HG03139 (cell line): ENCODE measurements around the gene PER2.
"Not testable (repeated sequence)": the region's sequence is repeated elsewhere in the genome, so short reads cannot be mapped to it uniquely, and the experiment has no call there.

Experiments
- ATAC-seq: cut with Tn5 transposase; IDR thresholded peaks from one replicate; pipeline ENCODE4 v1.9.1; 2021; ENCODE audit not compliant: unreplicated experiment

The PER2 gene

GRCh38 chr2:238313289-238313990 is 25.0 kb upstream of the PER2 start:
- ATAC-seq: no peak

GRCh38 chr2:238310721-238311120 is 22.3 kb upstream of the PER2 start:
- not testable (repeated sequence) for ATAC-seq

DNA sequence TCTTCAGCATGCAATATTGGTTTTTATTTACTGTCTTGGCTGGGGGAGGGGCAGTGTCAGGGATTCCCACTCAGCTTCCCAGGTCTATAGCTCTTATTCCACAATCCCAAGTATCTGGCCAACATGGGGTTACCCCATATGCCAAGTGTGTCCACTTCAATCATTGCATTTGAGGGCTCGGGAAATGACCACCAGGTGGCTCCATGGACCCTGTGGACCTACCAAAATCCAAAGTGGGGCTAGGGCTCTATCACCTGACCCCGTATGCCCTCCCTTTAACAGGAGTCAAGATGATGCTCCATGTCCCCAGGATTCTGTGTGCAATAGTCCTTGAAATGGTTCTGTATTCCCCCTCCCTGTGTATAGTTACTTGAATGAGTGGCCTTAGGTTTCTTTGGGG is 19.8 kb upstream of the PER2 start:
- no peak for ATAC-seq

DNA sequence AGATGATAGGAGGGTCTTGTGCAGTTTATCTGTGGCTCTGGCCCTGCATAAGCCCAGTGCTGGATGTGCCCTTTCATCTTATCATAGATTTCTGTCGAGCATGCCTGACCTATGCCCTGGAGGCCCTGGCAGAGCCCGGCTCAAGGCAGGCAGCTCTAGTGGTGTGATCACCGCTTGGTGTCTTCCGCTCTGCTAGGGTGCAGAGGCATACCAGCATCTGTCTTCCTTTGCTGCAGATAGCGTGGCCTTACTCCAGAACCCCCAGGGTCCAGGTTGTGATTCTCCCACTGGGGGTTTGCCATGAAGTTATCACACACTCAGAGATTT is 18.2 kb upstream of the PER2 start:
- ATAC-seq: no peak

DNA sequence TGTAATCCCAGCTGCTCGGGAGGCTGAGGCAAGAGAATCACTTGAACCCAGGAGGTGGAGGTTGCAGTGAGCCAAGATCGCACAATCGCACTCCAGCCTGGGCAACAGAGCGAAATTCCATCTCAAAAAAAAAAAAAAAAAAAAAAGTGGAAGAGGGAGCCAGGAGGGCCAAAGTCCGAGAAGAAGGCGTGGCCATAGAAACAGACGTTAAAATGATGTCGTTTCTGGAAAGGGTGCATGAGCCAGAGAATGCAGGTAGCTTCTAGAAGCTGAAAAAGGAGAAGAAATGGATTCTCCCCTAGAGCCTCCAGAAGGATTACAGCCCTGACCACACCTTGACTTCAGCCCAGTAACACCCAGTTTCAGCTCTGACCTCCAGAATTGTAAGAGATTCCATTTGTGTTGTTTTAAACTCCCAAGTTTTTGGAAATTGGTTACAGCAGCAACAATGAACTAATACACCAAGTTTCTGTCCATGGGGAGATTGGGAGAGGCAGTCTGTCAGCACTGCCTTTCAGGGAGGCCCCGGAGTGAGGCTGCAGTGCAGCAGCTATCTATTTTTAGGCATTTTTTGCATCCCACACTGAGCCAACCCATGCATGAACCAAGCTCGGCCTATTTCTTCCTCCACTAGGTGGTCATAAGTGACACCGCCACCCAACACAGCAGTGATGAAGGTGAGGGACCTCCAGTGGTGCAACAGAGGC is 17.7 kb upstream of the PER2 start:
- no peak for ATAC-seq

DNA sequence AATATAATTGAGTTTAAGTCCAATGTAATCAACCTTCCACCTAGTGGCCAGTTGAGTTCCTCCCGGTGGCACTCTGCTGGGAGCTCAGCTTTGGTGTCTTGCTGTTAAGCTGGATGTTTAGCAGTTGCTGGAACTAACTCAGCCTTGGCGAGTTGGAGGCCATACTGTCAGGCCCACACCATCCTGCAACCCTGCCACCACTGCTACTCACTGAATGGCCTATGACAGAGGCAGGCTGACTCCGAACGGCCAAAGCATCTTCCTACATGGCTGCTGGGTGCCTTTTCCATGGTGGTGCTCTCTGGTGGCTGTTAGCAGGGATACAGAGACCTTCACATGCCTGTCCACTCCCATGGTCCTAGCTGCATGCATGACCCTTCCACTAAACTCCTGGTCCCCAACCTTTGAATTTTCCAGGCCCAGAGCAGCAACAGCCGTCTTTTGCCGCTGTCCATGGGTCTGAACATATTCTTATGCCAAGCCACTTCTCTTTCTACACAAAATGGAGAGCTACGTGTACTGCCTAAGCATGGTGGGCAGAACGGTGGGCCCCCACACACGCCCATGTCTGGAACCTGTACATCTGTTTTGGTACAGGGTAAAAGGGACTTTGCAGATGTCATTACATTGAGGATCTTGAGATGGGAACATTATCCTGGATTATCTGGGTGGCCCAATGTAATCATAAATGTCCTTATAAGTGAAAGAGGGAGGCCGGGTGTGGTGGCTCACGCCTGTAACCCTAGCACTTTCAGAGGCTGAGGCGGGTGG is 16.9 kb upstream of the PER2 start:
- ATAC-seq: no peak

DNA sequence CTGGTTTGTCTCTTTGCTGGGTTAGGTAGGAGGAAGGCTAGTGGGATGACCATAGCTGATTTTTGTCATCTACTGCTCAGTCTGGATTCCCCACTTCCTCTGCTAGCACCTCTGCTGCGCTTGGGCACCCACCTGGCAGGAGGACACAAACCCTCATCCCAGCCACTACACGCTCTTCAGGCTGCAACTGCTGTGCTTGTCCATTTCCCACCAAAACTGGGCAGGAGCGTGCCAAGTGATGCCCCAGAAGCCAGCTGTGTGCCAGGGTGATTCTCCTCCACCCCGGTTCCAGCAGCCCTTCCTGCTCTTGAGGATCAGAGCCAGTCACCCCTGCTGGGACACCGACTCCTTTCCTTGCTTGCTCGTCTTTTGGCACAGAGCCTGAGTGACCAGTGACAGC is 15.7 kb upstream of the PER2 start:
- no peak for ATAC-seq

GRCh38 chr2:238302751-238303150 is 14.3 kb upstream of the PER2 start:
- no peak for ATAC-seq

DNA sequence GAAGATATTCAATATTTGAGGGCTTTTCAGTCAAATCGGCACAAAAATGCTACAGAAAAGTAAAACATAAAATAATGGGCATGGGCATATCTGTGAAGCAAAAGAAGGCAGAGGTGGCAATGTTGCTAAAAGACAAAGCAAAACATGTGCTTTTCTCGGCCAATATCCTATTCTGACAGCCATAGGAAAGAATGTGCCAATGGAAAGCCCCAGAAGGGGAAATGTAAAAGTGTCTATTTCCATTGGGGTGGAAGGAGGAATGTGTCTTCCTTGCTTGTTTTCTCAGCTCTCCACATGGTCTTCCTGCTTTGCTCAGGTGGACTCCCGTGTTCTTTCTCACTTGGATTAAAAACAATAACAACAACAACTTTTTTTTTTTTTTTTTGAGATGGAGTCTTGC is 13.7 kb upstream of the PER2 start:
- no peak for ATAC-seq

- ATAC-seq: no peak
These were observed 11.4 kb upstream of the PER2 start for GRCh38 chr2:238299803-238300202.

GRCh38 chr2:238296638-238297457 is 8.4 kb upstream of the PER2 start:
- ATAC-seq: no peak

DNA sequence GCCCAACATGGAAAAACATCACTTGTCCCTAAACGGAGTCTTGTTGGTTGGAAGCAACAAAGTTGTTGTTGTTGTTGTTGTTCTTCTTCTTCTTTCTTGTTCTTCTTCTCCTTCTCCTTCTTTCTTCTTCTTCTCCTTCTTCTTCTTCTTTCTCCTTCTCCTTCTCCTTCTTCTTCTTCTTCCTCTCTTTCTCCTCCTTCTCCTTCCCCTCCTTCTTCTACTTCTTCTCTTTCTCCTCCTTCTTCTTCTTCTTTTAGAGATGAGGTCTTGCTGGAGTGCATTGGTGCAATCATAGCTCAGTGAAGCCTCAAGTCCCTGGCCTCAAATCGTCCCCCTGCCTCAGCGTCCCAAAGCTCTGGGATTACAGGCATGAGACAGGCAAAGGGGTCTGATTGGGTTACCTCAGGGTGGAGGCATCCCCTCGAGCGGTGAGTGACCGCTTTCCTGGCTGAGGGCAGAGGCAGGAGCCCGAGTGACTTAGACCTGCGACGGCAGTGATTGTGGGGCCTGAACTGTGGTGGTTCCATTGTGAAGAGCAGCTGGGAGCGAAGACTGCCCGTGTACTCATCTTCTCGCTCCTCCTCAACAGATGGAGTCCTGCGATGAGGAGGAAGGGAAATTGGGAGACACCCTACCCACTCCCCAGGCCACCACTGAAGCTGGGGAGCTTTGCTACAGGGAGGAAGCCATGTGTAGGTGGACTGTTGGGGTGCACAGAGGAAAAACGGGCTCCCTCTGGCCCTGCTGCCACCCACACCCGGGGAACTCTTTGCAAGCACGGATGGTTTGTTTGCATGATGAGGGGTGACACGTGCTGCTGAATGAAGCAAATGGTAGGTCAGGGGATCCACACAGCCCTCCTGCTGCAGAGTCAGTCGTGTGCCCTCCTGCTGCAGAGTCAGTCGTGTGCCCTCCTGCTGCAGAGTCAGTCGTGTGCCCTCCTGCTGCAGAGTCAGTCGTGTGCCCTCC is 7.0 kb upstream of the PER2 start:
- no peak for ATAC-seq

DNA sequence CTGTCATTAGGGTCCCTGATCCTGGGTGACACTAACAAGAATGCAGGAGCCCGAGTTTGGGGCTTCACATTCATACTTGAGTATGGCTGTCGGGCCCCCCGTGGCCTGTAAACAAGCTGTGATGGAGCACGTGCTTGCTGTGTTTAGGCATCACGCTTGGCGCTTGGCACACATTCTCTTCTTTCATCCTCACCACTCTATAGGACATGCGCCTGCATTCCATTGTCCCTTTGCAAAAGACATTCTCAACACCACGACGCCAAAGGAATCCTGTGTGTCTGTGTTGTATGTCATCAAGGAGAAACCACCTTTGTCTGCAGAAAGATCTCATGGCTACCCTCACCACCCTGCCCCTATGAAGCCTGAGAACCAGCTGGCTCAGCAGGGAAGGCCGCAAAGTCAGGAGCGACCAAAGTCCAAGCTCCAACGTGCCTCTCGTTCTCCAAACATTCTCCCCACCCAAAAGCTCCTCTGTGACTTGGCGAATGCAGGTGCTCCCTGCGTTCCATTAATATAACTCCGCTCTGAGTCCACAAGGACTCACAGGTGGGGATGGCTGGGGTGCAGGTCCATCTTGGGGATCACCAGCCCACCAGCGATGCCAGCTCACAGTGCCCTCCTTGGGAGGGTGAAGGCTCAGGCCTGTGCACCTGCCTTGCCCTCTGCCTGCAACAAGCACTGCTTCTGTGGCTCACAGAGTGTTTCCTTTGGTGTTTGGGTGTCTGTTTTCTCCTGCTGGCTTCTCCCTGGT is 6.2 kb upstream of the PER2 start:
- no peak for ATAC-seq

DNA sequence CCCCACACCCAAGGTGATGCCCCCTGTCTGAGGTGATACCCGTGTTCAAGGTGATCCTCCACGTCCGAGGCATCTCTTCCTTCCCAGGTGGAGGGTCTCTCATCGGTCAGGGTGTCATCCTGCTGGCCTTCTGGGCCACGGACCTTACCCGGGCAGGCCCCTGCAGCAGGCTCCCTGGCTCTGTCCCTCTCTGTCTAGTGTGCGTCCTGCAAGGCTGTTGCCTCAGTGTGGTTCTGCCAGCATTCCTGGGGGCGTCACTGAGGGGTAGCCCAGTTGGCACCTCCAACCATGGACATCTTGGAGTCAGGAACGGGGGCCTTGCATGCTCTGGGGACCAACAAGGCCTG is 5.6 kb upstream of the PER2 start:
- ATAC-seq: no peak

- ATAC-seq: no peak
These were observed 3.3 kb upstream of the PER2 start for GRCh38 chr2:238291550-238292281.

DNA sequence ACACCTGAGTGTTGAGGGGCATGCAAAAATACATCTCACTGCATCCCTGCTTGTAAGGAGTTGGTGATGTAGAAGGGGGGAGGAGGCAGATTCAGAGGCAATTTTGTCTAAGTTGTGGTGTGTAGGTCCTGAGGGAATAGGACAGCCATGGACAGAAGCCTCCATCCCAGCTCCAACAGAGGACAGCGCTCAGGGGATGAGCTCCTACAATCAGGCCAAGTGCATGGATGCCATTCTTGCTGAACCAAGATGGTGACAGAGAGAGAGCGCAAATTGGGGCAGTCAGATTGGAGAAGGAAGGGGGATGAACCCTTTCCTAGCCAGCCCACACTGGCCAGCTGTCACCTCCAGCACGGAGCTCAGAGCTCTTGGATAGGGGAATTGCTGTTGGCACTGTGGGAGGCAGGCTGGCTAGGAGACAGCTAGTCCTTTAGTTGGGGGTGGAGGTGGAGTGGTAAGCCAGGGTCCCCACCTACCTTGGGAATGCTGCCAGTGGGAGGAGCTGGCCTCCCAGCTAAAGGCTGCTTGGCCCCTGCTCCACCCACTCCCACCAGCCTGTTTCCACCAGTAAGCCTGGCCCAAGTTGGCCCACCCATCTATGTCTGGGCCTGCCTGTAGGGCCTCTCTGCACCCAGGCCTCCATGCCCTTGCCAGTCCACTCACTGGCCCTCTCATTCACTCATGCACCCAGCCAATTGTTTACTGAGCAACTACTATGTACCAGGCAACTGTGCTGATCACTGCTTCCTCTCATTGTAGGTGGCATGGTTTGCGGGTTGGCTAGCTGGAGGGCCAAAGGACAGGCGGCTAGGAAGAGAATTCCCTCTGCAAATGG is 2.5 kb upstream of the PER2 start:
- ATAC-seq: no peak

DNA sequence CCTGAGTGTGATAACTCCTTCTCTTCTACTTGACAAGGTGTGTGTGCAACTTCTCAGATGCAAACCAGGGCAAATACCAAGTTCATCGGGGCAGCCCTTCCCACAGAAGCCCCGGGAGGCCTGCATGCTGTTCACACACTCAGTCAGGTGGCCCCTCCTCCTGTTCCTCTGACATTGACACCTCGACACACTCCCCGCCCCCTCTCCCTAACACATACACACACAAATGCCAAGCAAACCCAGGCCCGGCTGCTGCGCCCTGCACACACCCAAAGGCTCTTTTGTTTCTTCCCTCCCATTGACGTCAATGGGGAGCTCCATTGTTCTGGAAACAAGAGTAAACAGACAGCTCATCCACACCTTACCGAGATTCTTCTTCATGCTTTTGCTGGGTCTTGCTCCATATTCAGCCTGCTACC is 1.7 kb upstream of the PER2 start:
- no peak for ATAC-seq

GRCh38 chr2:238289574-238289973 is 1.2 kb upstream of the PER2 start:
- no peak for ATAC-seq
